ENCODE results near the gene TM9SF2. TPM values are rescaled to one million over a fixed set of nuclear protein-coding genes. Genes with fewer than 3 reads are reported as not detected.

TM9SF2 gene
- total and polyA plus RNA-seq, 2 of the 4 experiments (the other 2 are of a cell fraction) = 46.1 to 85.5 TPM

GRCh38 chr13:99525967-99526366 is 24.7 kb downstream of the TM9SF2 start:
- H4K20me1 ChIP-seq (ENCODE audit: insufficient read depth, low read length) = peaks cover 10% of the 10 kb centered on the region; the same call in 1 of the 2 replicates
- H3K27me3 ChIP-seq (ENCODE audit: control insufficient read depth, insufficient read depth, low read length) = no peaks in the 10 kb centered on the region
- no peak overlapping the region for H2BK20ac ChIP-seq (ENCODE audit: low read depth, low read length)
- no peak overlapping the region for H3K4ac ChIP-seq (ENCODE audit: low read depth, low read length)
- dilution Hi-C loops (cut with HindIII; ENCODE audit: low sequenced_read_pairs, unreplicated experiment) (no loop called here), in situ Hi-C loops (cut with MboI; ENCODE audit: low sequenced_read_pairs) (no loop called here), intact Hi-C loops (cut with micrococcal nuclease) (no loop called here)
- no peak overlapping the region for H2BK120ac ChIP-seq (ENCODE audit: low read depth, low read length)
- H3K4me3 ChIP-seq (ENCODE audit: insufficient read depth, low read depth, low read length) = no peak overlapping the region
- no peak overlapping the region for H2AK5ac ChIP-seq (ENCODE audit: low read depth, low read length)
- H3K9me1 ChIP-seq (ENCODE audit: insufficient read depth, low read length) = peaks cover 14% of the 10 kb centered on the region
- H3K4me1 ChIP-seq (ENCODE audit: control insufficient read depth, insufficient read depth, low read length) = 0 out of 2 replicates have a peak, but pooled peaks cover 2% of the 10 kb centered on the region
- POLR2A ChIA-PET (ENCODE audit: unreplicated experiment) = no interaction called here
- H2BK5ac ChIP-seq (ENCODE audit: low read depth, low read length, poor library complexity, severe bottlenecking) = no peak overlapping the region
- H2AK9ac ChIP-seq (replicated peaks; ENCODE audit: low read depth, low read length, poor library complexity) = no peak overlapping the region
- H2BK15ac ChIP-seq (ENCODE audit: low read depth, low read length) = no peak overlapping the region
- H3K18ac ChIP-seq (ENCODE audit: low read depth, low read length) = no peak overlapping the region
- no TSS peak for BruUV-seq (replicated peaks)
- no peak overlapping the region for H3K56ac ChIP-seq (ENCODE audit: extremely low read depth, insufficient read depth, low read length)
- H4K91ac ChIP-seq (ENCODE audit: insufficient read depth, low read depth, low read length) = no peak overlapping the region
- H3K36me3 ChIP-seq (ENCODE audit: control insufficient read depth, insufficient read depth, low read length) = peaks cover 21% of the 10 kb centered on the region
- no peak overlapping the region for H3K23ac ChIP-seq (ENCODE audit: low read depth, low read length)
- ATAC-seq (ENCODE audit: low read depth) (no peak), DNase-seq (peak; percentile 8)
- no peak overlapping the region for H3K9ac ChIP-seq (ENCODE audit: low read depth, low read length)
- CTCF ChIA-PET = no interaction called here
- H3K9me3 ChIP-seq (ENCODE audit: control insufficient read depth, insufficient read depth, low read length) = no peaks in the 10 kb centered on the region
- TF ChIP-seq ELK1 (IDR thresholded peaks at IDR 0.05; ENCODE audit: borderline replicate concordance, low read depth, low read length) (no peak), CEBPB (IDR thresholded peaks at IDR 0.05; ENCODE audit: low read depth, low read length) (no peak), FOS (IDR thresholded peaks at IDR 0.05; ENCODE audit: low read depth, low read length) (no peak), RCOR1 (IDR thresholded peaks at IDR 0.05; ENCODE audit: insufficient replicate concordance, low read length) (no peak), RFX5 (IDR thresholded peaks at IDR 0.05; ENCODE audit: low read depth, low read length) (no peak), RAD21 (IDR thresholded peaks at IDR 0.05; ENCODE audit: low read length) (no peak), MAZ (IDR thresholded peaks at IDR 0.05; ENCODE audit: borderline replicate concordance, low read depth, low read length) (no peak), MAFK (IDR thresholded peaks at IDR 0.05; ENCODE audit: low read depth, low read length) (no peak), POLR2A (IDR thresholded peaks at IDR 0.05; ENCODE audit: low read depth, low read length) (no peak), CHD1 (IDR thresholded peaks at IDR 0.05; ENCODE audit: low read depth, low read length) (no peak), MXI1 (IDR thresholded peaks at IDR 0.05; ENCODE audit: borderline replicate concordance, low read depth, low read length) (no peak), NFE2L2 (IDR thresholded peaks at IDR 0.05; ENCODE audit: low read depth, low read length) (no peak), SMC3 (IDR thresholded peaks at IDR 0.05; ENCODE audit: low read depth, low read length) (no peak), USF2 (IDR thresholded peaks at IDR 0.05; ENCODE audit: low read depth, low read length) (no peak), BHLHE40 (IDR thresholded peaks at IDR 0.05; ENCODE audit: low read depth, low read length) (no peak), CTCF (conservative IDR thresholded peaks at IDR 0.05; ENCODE audit: low read depth, low read length) (no peak)
- H4K8ac ChIP-seq (ENCODE audit: low read depth in 2 of 2, low read length in 2 of 2) = no peak overlapping the region
- WGBS, 2 experiments (ENCODE audit: extremely low coverage in 2 of 2, insufficient read length in 1 of 2) = 100% methylated on average over 1 of the region's 4 CpGs; no CpG with 5 or more reads in 1 of the 2 experiments
- H3K14ac ChIP-seq (replicated peaks; ENCODE audit: low read depth, low read length) = no peak overlapping the region
- no peak overlapping the region for H4K5ac ChIP-seq (ENCODE audit: low read depth, low read length)
- no peak overlapping the region for H3K27ac ChIP-seq (ENCODE audit: insufficient read depth, low read length)
- no peak overlapping the region for H2AFZ ChIP-seq (replicated peaks; ENCODE audit: low read length, poor library complexity)
- peaks cover 27 to 36% of the 10 kb centered on the region in 2 experiments for H3K79me1 ChIP-seq (ENCODE audit: low read depth in 1 of 2, low read length in 2 of 2)
- H3K4me2 ChIP-seq (ENCODE audit: low read depth, low read length) = no peak overlapping the region
